Trophoblast cell (in vitro differentiated cells and primary cell): ENCODE results near the gene C18orf54.

ENCODE experiments used
- DNase-seq, 2 donors: peaks; one replicate each; pipeline ENCODE4 v3.0.0-alpha.2; 2016
- H2AFZ ChIP-seq: 2 replicates; pipeline ENCODE4 v1.6.1; 2013; ENCODE audit warnings: low read length, moderate library complexity, mild to moderate bottlenecking; ENCODE audit not compliant: insufficient read depth, poor library complexity
- H2AK5ac ChIP-seq: 2 replicates; pipeline ENCODE4 v1.6.1; 2013; ENCODE audit warnings: mild to moderate bottlenecking, low read length
- H2BK120ac ChIP-seq: 2 replicates; pipeline ENCODE4 v1.6.1; 2013; ENCODE audit warnings: low read length, mild to moderate bottlenecking, moderate library complexity; ENCODE audit not compliant: insufficient read depth, poor library complexity
- H2BK12ac ChIP-seq: 2 replicates; pipeline ENCODE4 v1.6.1; 2013; ENCODE audit warnings: mild to moderate bottlenecking, low read length, moderate library complexity
- H2BK5ac ChIP-seq: 2 replicates; pipeline ENCODE4 v1.6.1; 2013; ENCODE audit warnings: low read length, low read depth, moderate library complexity, mild to moderate bottlenecking; ENCODE audit not compliant: poor library complexity
- H3K14ac ChIP-seq: 2 replicates; pipeline ENCODE4 v1.6.1; 2013; ENCODE audit warnings: mild to moderate bottlenecking, low read length
- H3K18ac ChIP-seq: 2 replicates; pipeline ENCODE4 v1.6.1; 2013; ENCODE audit warnings: mild to moderate bottlenecking, low read length
- H3K23ac ChIP-seq: 2 replicates; pipeline ENCODE4 v1.6.1; 2013; ENCODE audit warnings: low read length
- H3K27ac ChIP-seq: 2 replicates; pipeline ENCODE4 v1.5.1; 2013; ENCODE audit warnings: low read depth, mild to moderate bottlenecking, inconsistent platforms, low read length, moderate library complexity
- H3K27me3 ChIP-seq: 2 replicates; pipeline ENCODE4 v1.6.1; 2013; ENCODE audit warnings: inconsistent platforms, mild to moderate bottlenecking, low read length, moderate library complexity; ENCODE audit not compliant: insufficient read depth
- H3K36me3 ChIP-seq, 2 experiments: 1 replicate in 1 of 2; 2 replicates in 1 of 2; pipeline ENCODE4 v1.6.1; 2013; ENCODE audit warnings: low read length in 2 of 2, mild to moderate bottlenecking in 2 of 2, moderate library complexity in 1 of 2; ENCODE audit not compliant: insufficient read depth in 2 of 2, control insufficient read depth in 1 of 2
- H3K4ac ChIP-seq: 2 replicates; pipeline ENCODE4 v1.6.1; 2013; ENCODE audit warnings: low read depth, mild to moderate bottlenecking, low read length, moderate library complexity
- H3K4me1 ChIP-seq, 2 experiments: 1 replicate in 1 of 2; 2 replicates in 1 of 2; pipeline ENCODE4 v1.6.1; 2013; ENCODE audit warnings: low read length in 2 of 2, mild to moderate bottlenecking in 2 of 2, moderate library complexity in 1 of 2; ENCODE audit not compliant: insufficient read depth in 2 of 2, control insufficient read depth in 1 of 2
- H3K4me2 ChIP-seq: 2 replicates; pipeline ENCODE4 v1.6.1; 2013; ENCODE audit warnings: inconsistent platforms, mild to moderate bottlenecking, low read length, moderate library complexity
- H3K4me3 ChIP-seq: 2 replicates; pipeline ENCODE4 v1.5.1; 2013; ENCODE audit warnings: mild to moderate bottlenecking, low read depth, low read length, inconsistent platforms
- H3K79me1 ChIP-seq: one replicate; pipeline ENCODE4 v1.6.1; 2013; ENCODE audit warnings: low read length
- H3K79me2 ChIP-seq: 2 replicates; pipeline ENCODE4 v1.6.1; 2013; ENCODE audit warnings: low read length, mild to moderate bottlenecking; ENCODE audit not compliant: control insufficient read depth, insufficient read depth, poor library complexity
- H3K9ac ChIP-seq: 2 replicates; pipeline ENCODE4 v1.6.1; 2013; ENCODE audit warnings: mild to moderate bottlenecking, low read length
- H3K9me3 ChIP-seq: 2 replicates; pipeline ENCODE4 v1.6.1; 2013; ENCODE audit warnings: low read depth, mild to moderate bottlenecking, control low read depth, inconsistent platforms, low read length; ENCODE audit not compliant: insufficient read depth
- H4K12ac ChIP-seq: 2 replicates; pipeline ENCODE4 v1.6.1; 2013; ENCODE audit warnings: low read depth, mild to moderate bottlenecking, low read length, moderate library complexity
- H4K8ac ChIP-seq: 2 replicates; pipeline ENCODE4 v1.6.1; 2013; ENCODE audit warnings: low read depth, mild to moderate bottlenecking, low read length, moderate library complexity
- H4K91ac ChIP-seq: one replicate; pipeline ENCODE4 v1.6.1; 2013; ENCODE audit warnings: low read depth, mild to moderate bottlenecking, low read length, moderate library complexity
- WGBS: extraction: QIAGEN DNeasy Blood & Tissue Kit; methylation state at CpG from one replicate; pipeline ENCODE4 v1.1.7; 2013; ENCODE audit warnings: missing lambda C conversion rate; ENCODE audit not compliant: insufficient read length, insufficient coverage; ENCODE audit errors: extremely low coverage; 5-methylcytosine and 5-hydroxymethylcytosine counted together

C18orf54 gene

GRCh38 chr18:54323970-54324369, 33.7 kb upstream of the C18orf54 start:
- Histone ChIP-seq H3K23ac (no peak overlapping the region), H2BK12ac (no peak overlapping the region), H3K9ac (no peak overlapping the region), H2BK120ac (no peak overlapping the region), H3K27me3 (no peaks in the 10 kb centered on the region), H3K79me1 (no peaks in the 10 kb centered on the region), H3K18ac (no peak overlapping the region), H3K79me2 (no peaks in the 10 kb centered on the region), H3K4me1 (no peaks in the 10 kb centered on the region), H3K4ac (no peak overlapping the region), H3K4me3 (no peak overlapping the region), H2BK5ac (no peak overlapping the region), H4K91ac (no peak overlapping the region), H3K14ac (no peak overlapping the region), H4K8ac (no peak overlapping the region), H2AFZ (no peak overlapping the region), H2AK5ac (no peak overlapping the region), H3K4me2 (no peak overlapping the region), H4K12ac (no peak overlapping the region), H3K9me3 (no peaks in the 10 kb centered on the region), H3K36me3 (no peaks in the 10 kb centered on the region), H3K27ac (no peak overlapping the region)
- peak in 1 of 2 donors; percentile 87 for DNase-seq
- WGBS = no CpG with 5 or more reads among the region's 2 CpGs

- Histone ChIP-seq H3K18ac (no peak overlapping the region), H2BK5ac (no peak overlapping the region), H2AK5ac (no peak overlapping the region), H3K79me2 (no peaks in the 10 kb centered on the region), H3K4me2 (no peak overlapping the region), H2BK120ac (no peak overlapping the region), H3K4me3 (no peak overlapping the region), H3K9ac (no peak overlapping the region), H4K91ac (no peak overlapping the region), H3K36me3 (no peaks in the 10 kb centered on the region), H3K23ac (no peak overlapping the region), H3K27me3 (no peaks in the 10 kb centered on the region), H3K14ac (no peak overlapping the region), H3K9me3 (peaks cover 3% of the 10 kb centered on the region), H4K12ac (no peak overlapping the region), H3K4me1 (no peaks in the 10 kb centered on the region), H4K8ac (no peak overlapping the region), H2BK12ac (no peak overlapping the region), H3K79me1 (no peaks in the 10 kb centered on the region), H3K4ac (no peak overlapping the region), H2AFZ (no peak overlapping the region), H3K27ac (no peak overlapping the region)
- WGBS = no CpG with 5 or more reads among the region's 4 CpGs
- no peak for DNase-seq
Measured at GRCh38 chr18:54327818-54328217, 29.9 kb upstream of the C18orf54 start.

- H2BK120ac ChIP-seq = no peak overlapping the region
- H2AFZ ChIP-seq = no peak overlapping the region
- no peak overlapping the region for H4K91ac ChIP-seq
- no peak overlapping the region for H4K8ac ChIP-seq
- no peak overlapping the region for H2BK5ac ChIP-seq
- no peak overlapping the region for H3K14ac ChIP-seq
- H3K79me1 ChIP-seq = no peaks in the 10 kb centered on the region
- no peak overlapping the region for H3K18ac ChIP-seq
- no peaks in the 10 kb centered on the region for H3K79me2 ChIP-seq
- no peak overlapping the region for H3K4me2 ChIP-seq
- no peaks in the 10 kb centered on the region for H3K27me3 ChIP-seq
- no peak overlapping the region for H2BK12ac ChIP-seq
- DNase-seq = no peak
- H3K27ac ChIP-seq = no peak overlapping the region
- peaks cover 3% of the 10 kb centered on the region for H3K9me3 ChIP-seq
- H3K4me1 ChIP-seq = no peaks in the 10 kb centered on the region
- H3K9ac ChIP-seq = no peak overlapping the region
- no peak overlapping the region for H4K12ac ChIP-seq
- no peak overlapping the region for H2AK5ac ChIP-seq
- no peaks in the 10 kb centered on the region for H3K36me3 ChIP-seq
- no peak overlapping the region for H3K23ac ChIP-seq
- H3K4me3 ChIP-seq = no peak overlapping the region
- H3K4ac ChIP-seq = no peak overlapping the region
Measured at GRCh38 chr18:54329787-54330186, 27.9 kb upstream of the C18orf54 start.

DNA sequence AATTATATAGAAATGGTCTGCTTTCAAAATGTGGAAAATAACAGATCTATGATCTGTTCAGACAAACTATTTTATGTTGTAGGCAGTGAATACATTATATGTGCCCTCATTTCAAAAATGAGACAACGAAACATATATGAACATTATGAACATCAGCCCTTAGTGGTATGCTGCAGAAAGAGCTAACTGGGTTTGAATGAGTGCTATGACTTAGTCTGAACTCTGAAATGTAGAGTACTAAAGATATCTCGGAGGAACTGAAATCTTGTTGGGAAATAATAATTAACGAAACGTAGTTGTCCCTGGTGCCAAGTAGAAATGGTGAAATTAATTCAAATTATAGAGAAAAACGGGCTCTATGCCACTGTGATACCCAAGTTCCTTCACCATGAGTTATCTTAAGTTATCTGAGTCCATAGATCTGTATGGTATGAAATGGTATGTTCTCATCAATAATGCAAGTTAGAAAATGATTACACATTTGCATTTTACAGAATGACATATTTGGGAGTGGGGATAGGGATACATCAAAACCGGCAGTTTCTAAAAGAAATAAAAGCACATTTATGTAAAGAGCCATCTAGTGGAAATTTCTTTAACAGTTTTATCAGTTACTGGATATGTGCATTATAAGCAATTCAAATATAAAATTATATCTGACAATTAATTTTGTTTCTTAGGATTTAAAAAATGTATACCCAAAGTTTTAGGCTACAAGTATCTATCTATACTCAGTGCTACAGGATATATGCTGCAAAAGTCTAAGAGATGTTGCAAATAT, 26.7 kb upstream of the C18orf54 start:
- H4K8ac ChIP-seq = no peak overlapping the region
- H3K4me3 ChIP-seq = no peak overlapping the region
- H3K27me3 ChIP-seq = no peaks in the 10 kb centered on the region
- H2AFZ ChIP-seq = no peak overlapping the region
- no peak overlapping the region for H3K4me2 ChIP-seq
- H3K36me3 ChIP-seq = no peaks in the 10 kb centered on the region
- no peak overlapping the region for H2BK12ac ChIP-seq
- no peak overlapping the region for H3K18ac ChIP-seq
- H4K12ac ChIP-seq = no peak overlapping the region
- H2AK5ac ChIP-seq = no peak overlapping the region
- H2BK120ac ChIP-seq = no peak overlapping the region
- no peaks in the 10 kb centered on the region for H3K79me2 ChIP-seq
- no peak overlapping the region for H3K4ac ChIP-seq
- peaks cover 3% of the 10 kb centered on the region for H3K9me3 ChIP-seq
- no peak overlapping the region for H4K91ac ChIP-seq
- H3K9ac ChIP-seq = no peak overlapping the region
- no peak overlapping the region for H2BK5ac ChIP-seq
- no peak for DNase-seq
- H3K23ac ChIP-seq = no peak overlapping the region
- no peaks in the 10 kb centered on the region for H3K4me1 ChIP-seq
- no CpG with 5 or more reads among the region's 6 CpGs for WGBS
- H3K27ac ChIP-seq = no peak overlapping the region
- no peak overlapping the region for H3K14ac ChIP-seq
- no peaks in the 10 kb centered on the region for H3K79me1 ChIP-seq
